GM21576 (cell line): ENCODE measurements around the gene S1PR3.

ENCODE experiments used
- ATAC-seq: cut with Tn5 transposase; IDR thresholded peaks from one replicate; pipeline ENCODE4 v1.9.1; 2021; ENCODE audit warnings: mild to moderate bottlenecking, moderate library complexity; ENCODE audit not compliant: unreplicated experiment

Gene S1PR3

GRCh38 chr9:89036383-89036782, 45.1 kb downstream of the S1PR3 start:
- ATAC-seq, result no peak

- ATAC-seq, result no peak
These were observed 45.6 kb downstream of the S1PR3 start for GRCh38 chr9:89036891-89037290.

- ATAC-seq, result no peak
These were observed 46.1 kb downstream of the S1PR3 start for GRCh38 chr9:89037346-89037745.

- no peak for ATAC-seq
These were observed 46.6 kb downstream of the S1PR3 start for GRCh38 chr9:89037891-89038290.

GRCh38 chr9:89038382-89039103, 47.3 kb downstream of the S1PR3 start:
- ATAC-seq, result no peak

GRCh38 chr9:89039104-89039465, 47.8 kb downstream of the S1PR3 start:
- ATAC-seq, result no peak

- no peak for ATAC-seq
These were observed 48.4 kb downstream of the S1PR3 start for GRCh38 chr9:89039664-89040063.

- ATAC-seq, result no peak
These were observed 51.7 kb downstream of the S1PR3 start for GRCh38 chr9:89042984-89043383.

GRCh38 chr9:89044104-89044503, 52.8 kb downstream of the S1PR3 start:
- ATAC-seq, result no peak

GRCh38 chr9:89044881-89045280, 53.6 kb downstream of the S1PR3 start:
- ATAC-seq, result no peak

- ATAC-seq, result no peak
These were observed 55.6 kb downstream of the S1PR3 start for GRCh38 chr9:89046832-89047231.

- no peak for ATAC-seq
These were observed 56.4 kb downstream of the S1PR3 start for GRCh38 chr9:89047667-89048066.

- ATAC-seq, result no peak
These were observed 57.3 kb downstream of the S1PR3 start for GRCh38 chr9:89048616-89049015.

- no peak for ATAC-seq
These were observed 58.4 kb downstream of the S1PR3 start for GRCh38 chr9:89049646-89050045.

GRCh38 chr9:89051421-89052025, 60.3 kb downstream of the S1PR3 start:
- ATAC-seq, result no peak

GRCh38 chr9:89052470-89053097, 61.3 kb downstream of the S1PR3 start:
- ATAC-seq, result no peak

- ATAC-seq, result no peak
These were observed 62.0 kb downstream of the S1PR3 start for GRCh38 chr9:89053301-89053700.
